Astrocyte (in vitro differentiated cells and primary cell): ENCODE data around the gene MELK.

Source experiments
- CTCF ChIP-seq: IDR thresholded peaks from 2 replicates; pipeline ENCODE4 v1.5.1; 2011; ENCODE audit warnings: low read depth, mild to moderate bottlenecking, inconsistent platforms, low read length, moderate library complexity; ENCODE audit not compliant: insufficient read depth
- EZH2 ChIP-seq: IDR thresholded peaks from 2 replicates; pipeline ENCODE4 v1.6.1; 2012; ENCODE audit warnings: mild to moderate bottlenecking, low read length, inconsistent platforms; ENCODE audit not compliant: insufficient read depth

DNA sequence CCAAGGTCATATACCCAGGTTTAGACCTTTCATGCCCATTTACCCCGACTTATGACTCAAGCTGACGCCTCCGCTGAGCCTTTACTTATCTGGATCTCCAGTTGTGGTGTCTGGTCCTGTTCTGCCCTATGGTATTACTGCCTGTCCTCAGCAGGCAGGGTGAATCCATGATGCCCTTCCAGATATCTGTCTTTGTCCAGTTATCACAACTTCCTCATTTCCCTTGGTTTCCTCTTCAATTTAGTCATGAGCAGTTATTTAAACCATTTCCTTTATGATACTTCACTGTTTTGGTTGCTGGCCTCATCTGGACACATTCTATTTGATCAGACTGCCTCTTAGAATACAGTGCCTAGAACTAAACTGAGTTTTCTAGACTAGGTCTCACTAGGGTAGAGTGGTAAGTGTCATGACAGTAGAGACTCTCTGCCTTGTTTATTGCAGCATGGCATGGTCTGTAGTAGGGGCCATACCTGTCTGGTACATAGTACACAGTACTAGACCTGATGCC, 93.3 kb downstream of the MELK start:
- TF ChIP-seq CTCF = no peak
- no peak for TF ChIP-seq EZH2
